ENCODE results near the gene RBM26.

GRCh38 chr13:79398915-79399314 lies 7.1 kb downstream of the RBM26 start:
- no peak for TF ChIP-seq CTCF (IDR thresholded peaks at IDR 0.05)
- no peak for TF ChIP-seq POLR2A (IDR thresholded peaks at IDR 0.05)

All from esophagus squamous epithelium (tissue), 4 donors.